GM19455 (cell line): ENCODE results near the gene MTHFD1L.

Experiments
- ATAC-seq: cut with Tn5 transposase; IDR thresholded peaks from one replicate; pipeline ENCODE4 v1.9.1; 2021; ENCODE audit not compliant: unreplicated experiment

Gene MTHFD1L

DNA sequence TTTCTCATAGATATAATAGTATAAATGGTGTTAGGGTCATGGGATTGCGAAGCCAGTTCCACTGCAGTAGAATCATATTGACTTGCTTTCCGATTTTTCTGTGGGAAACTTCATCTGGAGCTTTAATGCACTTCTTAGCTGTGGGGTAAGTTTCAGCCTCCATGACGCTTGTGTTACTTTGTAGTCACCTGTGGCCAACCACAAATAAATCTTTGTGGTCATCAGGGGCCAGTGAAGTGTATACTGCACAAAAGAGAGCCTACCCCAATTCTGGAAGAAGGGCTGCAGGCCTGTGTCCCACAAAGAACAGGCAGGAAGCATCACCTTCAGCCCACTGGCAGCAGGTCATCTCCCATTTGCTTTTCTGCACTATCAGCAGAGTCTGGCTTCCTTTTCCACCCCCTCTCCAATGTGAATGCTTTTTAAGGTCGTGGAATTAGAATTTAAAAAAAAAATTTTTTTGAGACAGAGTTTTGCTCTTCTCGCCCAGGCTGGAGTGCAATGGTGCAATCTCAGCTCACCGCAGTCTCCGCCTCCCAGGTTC, 32.0 kb downstream of the MTHFD1L start:
- ATAC-seq = no peak

DNA sequence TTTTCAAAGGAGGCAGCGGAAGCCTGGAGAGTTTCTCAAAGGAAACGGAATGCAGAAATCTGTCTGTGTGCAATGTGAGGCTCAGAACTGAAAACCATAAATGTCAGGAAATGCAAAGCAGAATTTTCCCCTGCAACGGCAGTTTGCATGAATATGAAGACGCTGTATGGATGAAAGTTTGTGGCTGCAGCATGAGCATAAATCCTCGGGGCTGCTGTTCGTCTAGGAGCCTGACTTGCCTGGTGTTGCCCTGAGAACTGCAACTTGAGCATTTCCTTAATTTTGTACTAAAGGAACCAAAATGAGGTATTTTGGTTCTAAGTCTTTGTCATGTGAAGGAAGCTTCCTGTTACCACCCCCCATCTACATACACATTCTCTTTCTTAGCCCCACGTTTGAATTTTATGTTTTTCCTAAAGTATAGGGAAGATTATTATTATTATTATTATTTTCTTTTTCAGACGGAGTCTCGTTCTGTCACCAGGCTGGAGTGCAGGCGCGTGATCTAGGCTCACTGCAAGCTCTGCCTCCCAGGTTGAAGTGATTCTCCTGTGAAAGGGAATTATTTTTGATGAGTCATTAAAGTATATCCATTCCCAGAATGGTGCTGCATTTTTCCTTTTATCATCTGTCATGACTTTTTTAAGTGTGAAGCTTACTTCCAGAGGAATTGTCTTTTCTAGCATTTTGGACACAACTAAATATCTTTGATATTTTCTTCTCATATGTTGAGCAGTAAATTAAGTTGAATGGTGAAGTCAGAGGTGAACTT, 33.1 kb downstream of the MTHFD1L start:
- no peak for ATAC-seq

DNA sequence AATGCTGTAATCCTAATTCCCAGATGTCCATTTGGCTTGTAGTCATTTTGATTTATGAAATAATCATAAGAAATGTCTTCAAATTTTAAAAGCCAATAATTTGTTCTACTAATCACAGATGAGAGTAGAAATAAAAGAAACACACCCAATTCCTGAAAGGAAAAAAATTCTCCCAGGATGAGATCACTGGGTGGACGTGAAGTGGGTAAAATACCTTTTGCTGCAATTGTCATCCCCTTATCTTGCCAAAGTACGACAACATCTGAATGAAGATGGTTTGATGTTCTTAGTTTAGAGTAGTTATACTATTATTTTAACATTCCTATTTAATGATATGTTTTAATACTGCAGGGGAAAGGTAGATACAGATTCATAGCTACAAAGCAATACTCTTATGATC, 33.7 kb downstream of the MTHFD1L start:
- ATAC-seq = no peak

DNA sequence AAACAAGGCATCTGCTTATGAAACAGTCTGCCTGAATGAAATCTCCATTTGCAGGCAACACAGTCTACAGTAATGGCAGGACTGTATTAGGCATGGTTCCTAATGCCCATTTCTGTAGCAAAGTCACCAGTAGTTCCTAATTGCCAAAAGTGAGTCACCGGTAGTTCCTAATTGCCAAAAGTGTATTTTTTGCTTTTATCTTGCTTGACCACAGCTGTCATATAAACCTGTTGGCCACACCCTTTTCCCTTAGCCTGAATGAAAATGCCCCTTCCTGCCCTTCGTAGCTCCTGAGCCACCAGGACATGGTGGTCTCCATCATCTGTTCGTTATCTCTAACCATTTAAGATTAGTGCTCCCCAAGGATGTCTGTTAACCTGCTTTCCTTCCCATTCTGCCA, 34.5 kb downstream of the MTHFD1L start:
- no peak for ATAC-seq

DNA sequence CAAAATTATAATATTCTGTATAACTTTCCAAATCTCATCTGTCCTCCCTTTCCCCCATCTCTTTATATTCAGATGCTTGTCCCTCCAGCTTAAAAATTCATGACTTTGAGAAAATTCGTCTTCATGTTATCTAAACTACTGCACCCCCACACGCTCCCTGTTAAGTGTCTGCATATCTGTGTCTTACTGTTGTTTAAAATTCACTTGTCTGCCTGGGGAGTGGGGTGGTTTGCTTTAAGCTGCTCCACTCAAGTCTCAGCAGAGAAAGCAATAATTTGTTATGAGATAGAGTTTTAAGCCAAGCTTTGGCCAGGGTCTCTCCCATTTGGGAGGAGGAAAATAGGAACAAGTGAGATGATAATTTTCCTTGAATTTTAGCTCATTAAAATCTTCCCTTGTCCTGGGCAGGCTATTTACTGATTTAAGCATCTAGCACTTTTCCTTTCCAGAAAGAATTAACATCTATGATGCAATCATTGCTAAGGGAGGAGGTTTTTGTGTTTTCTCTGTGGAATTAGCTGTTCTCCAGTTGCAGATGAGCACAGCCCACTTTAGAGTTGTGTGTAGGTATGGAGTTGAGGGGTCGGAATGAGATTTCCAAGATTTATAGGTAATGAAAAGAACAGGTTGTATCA, 36.8 kb downstream of the MTHFD1L start:
- no peak for ATAC-seq

DNA sequence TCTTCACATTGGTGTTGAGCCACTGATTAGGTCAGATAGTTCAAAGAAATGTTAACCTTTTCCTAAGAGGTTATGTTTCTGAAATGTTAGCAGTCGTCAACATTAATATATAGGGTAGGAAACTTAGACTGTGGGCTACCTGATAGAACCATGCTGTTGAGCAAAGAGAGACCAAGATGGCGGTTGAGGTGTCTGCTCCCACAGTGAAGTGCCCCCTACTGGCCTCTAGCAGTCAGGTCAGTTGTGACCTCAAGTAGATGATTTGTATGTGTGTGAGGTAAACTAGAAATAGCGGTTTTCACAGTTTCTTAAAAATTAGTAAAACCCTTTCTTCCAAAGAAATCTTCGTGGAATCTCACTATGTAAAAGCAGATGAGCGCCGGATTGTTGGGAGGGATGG, 40.3 kb downstream of the MTHFD1L start:
- ATAC-seq = no peak

DNA sequence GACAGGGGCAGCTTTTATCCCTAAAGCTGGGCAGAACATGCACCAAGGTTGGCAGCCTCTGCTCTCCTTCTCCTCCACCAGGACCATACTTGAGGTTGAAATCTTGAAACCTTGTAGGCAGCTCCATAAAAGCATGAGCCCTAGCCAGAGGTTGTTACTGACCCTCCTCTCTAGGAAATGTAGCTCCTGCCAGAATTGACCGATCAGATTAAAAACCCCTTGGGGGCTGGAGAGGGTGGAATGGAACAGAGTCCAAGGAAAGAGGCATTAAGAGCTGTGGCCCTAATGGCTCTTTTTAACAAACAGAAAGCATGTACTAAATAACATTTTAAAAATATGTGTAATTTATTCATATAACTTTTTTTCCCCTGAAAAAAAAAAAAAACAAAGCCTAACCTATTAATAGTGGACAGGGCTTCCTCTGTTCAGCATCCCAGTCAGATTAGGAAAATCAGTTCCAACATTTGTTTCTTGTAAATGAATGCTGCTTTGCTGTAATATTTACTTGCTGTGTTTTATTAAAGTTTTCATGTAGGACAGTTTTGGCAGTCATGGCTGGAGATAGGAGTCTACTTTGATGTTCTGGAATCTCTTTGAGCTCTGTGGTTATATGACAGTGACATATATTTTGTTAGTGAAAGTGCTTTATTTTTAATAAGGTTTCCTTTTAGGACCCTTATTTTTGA, 41.3 kb downstream of the MTHFD1L start:
- ATAC-seq = no peak

DNA sequence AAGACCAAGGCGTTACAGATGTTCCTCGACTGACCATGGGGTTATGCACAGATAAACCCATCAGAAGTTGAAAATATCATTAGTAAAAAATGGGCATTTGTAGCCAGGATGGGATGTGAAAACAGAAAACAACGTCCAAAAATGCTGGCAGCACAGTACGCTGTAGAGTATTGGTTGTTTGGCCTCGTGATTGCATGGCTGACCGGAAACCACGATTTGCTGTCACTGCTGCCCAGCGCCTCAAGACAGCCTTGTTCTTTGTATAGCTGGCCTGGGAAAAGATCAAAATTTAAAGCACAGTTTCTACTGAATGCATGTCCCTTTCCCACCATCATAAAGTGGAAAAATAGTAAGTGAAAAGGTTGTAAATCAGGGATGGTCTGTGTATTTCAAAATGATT, 41.9 kb downstream of the MTHFD1L start:
- no peak for ATAC-seq

DNA sequence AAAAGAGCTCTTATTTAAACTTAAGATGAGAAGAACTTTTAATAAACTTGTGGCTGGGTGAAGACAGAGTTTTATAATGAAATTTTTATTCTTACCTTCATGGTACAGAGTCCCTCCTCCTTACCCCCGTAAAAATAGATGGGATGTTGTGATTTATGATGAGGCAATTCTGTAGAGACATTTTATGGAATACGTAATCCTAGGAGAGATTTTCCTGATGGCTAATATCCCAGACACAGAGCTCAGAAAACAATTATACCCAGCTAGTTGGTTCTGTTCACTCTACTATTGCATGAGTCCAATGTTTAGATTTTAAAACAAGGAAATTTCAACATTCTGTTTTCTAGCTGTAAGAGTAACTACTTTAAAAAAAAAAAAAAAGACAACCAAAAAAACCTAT, 43.4 kb downstream of the MTHFD1L start:
- no peak for ATAC-seq

DNA sequence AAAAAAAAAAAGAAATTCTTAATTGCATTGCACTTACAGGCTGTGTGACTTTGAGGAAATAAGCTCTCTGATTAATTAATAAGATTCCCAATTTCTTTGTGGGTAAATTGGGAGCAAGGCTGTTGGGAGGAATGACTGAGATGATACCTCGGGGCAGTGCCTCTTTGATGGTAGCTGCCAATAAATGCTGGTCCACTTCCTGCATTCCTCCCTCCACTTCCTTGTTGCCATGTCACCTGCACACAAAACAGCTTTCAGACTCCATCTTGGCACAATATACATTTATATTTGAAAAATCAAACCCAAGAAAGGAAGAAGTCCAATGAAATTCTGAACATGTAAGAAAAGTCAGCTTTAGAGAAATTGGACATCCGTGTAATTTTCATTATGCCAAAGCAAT, 45.1 kb downstream of the MTHFD1L start:
- ATAC-seq = no peak

DNA sequence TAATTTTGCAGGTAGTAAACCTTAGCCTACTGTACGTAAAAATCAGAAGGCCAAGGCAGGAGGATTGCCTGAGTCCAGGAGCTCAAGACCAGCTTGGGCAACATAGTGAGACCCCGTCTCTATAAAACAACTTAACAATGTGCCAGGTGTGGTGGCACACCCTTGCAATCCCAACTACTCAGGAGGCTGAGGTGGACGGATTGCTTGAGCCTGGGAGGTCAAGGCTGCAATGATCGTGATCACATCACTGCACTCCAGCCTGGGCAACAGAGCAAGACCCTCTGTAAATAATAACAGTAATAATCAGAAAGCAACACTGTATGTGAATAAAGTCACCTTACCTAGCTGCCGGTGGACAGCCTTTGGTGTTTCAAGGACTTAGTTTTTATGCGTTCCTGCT, 48.9 kb downstream of the MTHFD1L start:
- ATAC-seq = no peak

DNA sequence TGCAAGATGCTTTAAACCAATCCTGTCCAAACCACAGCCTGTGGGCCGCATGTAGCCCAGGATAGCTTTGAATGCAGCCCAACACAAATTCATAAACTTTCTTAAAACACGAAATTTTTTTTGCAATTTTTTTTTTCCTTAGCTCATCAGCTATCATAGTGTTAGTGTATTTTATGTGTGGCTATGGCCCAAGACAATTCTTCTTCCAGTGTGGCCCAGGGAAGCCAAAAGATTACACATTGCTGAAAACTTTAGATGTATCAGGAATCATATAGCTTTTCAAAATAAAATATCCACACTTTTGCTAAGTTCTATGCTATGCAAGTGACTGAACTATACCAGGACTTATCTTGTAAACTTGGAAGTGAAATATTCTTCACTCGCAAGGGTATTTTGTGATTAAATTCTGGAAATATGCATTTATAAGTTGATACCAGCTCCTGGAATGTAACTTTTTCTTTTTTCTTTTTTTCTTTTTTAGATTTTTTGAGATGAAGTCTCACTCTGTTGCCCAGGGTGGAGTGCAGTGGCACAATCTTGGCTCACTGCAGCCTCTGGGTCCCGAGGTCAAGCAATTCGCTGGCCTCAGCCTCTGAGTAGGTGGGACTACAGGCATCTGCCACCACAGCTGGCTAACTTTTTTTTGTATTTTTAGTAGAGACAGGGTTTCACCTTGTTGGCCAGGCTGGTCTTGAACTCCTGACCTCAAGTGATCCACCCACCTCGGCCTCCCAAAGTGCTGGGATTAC, 49.8 kb downstream of the MTHFD1L start:
- no peak for ATAC-seq

DNA sequence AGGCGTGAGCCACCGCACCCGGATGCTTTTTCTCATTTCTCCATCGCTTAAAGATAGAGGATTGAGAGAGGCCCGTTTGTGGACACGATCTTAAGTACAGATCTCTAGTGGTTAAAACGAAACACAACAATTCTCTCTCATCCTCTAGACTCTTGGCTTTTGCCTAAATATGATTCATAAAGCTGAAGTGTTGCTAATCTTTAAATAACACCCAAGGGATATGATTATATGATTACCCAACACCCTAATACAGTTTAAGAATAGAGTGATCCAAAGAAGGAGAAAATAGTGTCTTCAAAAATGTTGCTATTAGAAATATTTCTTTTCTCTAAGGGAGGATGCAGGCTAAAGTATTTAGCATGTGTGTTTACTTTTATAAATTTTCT, 50.4 kb downstream of the MTHFD1L start:
- no peak for ATAC-seq

DNA sequence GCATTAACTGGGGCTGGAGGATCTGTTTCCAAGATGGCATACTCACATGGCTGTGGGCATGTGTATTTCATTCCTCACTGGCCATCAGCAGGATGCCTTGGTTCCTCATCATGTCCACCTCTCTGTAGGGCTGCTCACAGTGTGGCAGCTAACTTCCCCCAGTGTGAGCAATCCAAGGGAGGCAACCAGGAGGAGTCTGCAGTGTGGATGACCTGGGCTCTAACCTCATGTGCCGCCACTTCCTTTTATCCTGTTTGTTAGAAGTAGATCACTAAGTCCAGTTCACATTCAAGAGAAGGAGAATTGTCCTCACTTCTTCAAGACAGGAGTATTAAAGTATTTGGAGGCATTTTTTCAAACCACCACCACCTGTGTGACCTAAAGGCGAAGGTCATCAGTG, 54.4 kb downstream of the MTHFD1L start:
- ATAC-seq = no peak

DNA sequence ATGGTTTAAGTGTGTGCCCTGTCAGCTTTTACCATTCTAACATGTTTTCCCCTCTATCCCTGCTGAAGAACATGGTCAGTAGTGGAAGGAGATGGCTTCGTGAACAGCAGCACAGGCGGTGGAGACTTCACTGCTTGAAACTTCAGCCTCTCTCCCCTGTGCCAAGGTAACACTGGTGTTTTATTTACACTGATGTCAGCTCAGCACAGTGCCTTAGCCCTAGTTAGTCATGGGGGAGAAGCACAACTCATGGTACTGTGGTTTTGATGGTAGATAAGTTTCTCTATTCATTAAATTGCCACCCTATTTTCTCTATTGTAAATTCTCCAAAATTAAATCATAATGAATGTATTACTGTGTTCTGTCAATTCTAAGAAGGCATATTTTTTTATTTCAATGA, 56.6 kb downstream of the MTHFD1L start:
- no peak for ATAC-seq

DNA sequence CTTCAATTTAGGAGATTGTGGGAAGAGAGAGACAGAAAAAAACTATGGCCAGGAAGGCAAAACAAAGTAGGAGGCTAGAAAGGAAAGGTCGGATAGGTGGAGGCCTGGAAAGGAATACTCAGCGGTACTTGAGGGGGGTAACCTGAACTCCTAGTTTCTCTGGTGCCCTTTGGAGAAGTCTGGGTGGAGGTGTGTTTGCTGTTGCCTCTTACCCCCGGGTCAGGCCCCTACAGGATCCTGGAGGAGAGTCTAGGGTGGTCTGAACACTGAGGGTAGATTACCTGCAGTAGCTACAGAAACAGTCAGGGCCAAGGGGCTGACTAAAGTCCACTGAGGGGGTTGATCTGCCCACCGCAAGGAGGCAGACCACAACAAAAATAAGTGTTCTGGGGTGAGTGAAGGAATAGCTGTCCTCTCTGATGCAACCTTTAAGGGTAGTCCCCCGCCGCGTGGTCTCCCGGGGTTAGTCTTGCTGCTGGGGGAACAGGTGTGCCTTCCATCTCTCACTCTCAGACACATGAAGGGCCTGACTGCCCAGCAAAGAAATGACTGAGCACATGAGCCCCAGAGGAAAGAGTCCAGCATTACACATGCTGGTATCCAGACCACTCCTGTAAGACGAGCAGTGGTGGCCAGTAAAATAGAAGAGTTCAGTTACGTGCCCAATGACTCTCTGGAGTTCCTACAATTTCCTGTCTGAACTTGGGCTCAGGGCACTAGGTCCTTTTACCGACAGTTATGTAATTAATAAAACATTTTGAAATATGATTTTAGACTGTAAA, 59.5 kb downstream of the MTHFD1L start:
- ATAC-seq = no peak

DNA sequence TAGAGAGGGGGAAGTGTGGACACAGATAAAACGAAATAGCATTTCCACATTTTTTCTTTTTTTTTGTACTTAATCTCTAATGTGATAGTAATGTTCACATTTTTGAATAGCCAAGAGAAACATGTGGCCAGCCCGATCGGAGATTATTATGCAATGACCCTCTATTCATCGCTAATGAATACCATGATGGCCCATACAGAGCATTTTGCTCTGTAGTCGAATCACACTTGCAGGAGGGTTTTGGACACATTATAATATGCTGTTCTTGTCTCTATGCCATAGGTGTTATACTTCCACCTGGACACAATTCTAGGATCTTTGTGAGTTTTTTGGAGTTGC, 60.1 kb downstream of the MTHFD1L start:
- ATAC-seq = no peak

DNA sequence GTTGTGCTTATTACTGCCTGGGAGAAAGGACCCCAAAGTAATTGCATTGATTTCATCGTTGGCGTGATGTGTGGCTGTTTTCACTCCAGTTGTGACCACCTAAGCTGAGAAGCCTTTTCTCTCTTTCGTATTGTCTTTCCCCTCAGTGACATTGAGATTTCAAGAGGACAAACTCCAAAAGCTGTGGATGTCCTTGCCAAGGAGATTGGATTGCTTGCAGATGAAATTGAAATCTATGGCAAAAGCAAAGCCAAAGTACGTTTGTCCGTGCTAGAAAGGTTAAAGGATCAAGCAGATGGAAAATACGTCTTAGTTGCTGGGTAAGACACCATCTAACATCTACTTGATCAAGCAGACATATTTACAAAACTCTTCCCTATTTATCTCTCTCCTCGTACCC, 60.5 kb downstream of the MTHFD1L start:
- ATAC-seq = no peak

DNA sequence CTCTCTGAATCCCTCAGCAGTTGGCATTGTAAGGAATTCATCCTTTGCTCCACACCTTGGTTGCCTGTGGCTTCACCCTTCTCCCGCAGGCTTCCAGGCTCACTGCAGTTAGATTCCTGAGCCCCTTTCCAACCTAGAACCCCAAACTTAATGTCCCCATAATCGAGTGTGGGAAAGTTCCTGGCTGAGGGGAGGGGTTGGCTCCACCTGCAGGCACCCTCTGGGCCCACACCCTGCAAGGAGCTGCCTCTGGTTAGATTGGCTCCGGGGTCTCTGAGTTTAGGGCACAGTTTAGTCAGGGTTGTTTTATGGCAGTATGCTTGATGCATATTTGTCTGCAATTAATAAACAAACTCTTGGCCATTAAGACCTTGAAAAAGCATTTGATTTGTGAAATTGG, 63.4 kb downstream of the MTHFD1L start:
- ATAC-seq = no peak

DNA sequence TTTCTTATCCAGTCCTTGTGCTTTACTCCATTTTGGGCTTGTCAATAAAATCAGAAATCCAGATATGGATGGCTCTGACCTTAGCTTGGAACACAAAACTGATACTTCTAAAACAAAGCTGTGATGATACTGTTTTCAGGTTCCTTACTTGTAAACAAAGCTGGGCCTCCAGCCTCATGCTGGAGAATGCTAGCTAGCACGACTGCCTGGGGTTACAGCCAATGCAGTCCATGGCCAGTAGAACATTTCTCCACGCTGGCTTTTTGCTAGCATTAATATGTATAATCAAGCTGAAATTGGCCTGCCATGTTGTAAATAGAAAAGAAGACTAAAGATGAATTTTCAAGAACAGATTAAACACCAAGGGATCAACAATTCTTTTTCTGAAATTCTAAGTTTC, 63.9 kb downstream of the MTHFD1L start:
- no peak for ATAC-seq

DNA sequence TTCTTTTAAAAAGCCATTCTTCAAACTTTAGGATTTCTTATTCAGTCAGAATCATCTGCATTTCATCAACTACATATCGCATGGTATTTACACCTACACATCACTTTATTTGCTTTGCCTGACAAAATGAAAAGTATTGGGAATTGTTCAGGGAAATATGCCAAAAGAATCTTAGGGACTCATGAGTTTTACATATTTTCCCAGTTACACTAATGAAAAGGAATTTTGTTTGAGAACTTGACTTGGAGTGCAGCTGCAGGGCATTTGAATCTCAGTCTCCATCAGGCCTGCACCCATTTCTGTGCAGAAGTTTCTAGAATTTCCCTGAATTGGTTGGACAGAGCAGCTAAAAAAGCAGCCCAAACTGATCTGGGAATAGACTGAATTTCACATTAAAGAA, 65.3 kb downstream of the MTHFD1L start:
- ATAC-seq = no peak
